Natural killer cell (primary cell): ENCODE measurements around the gene PRKAA1. TPM values are rescaled to one million over a fixed set of nuclear protein-coding genes. Genes with fewer than 3 reads are reported as not detected.

Experiments used
- ATAC-seq, 3 donors: fragments of 150-1000 bp in 2 of 3; fragments of 200-7000 bp in 1 of 3; cut with Tn5 transposase; 1 replicate in 1 of 3; 2 replicates in 2 of 3; pipeline ENCODE4 v1.10.0; 2021; ENCODE audit warnings: mild to moderate bottlenecking in 2 of 3, moderate library complexity in 2 of 3
- DNase-seq, 2 donors: peaks; one replicate each; pipeline versions ENCODE4 v3.0.0 to v3.0.0-alpha.2; 2013 to 2021; ENCODE audit warnings: mixed read lengths in 1 of 2
- H3K27ac ChIP-seq: one replicate; pipeline ENCODE4 v1.5.1; 2013; ENCODE audit warnings: mild to moderate bottlenecking, low read length
- H3K27me3 ChIP-seq: one replicate; pipeline ENCODE4 v1.6.1; 2013; ENCODE audit warnings: low read length; ENCODE audit not compliant: control insufficient read depth, insufficient read depth
- H3K36me3 ChIP-seq: one replicate; pipeline ENCODE4 v1.6.1; 2013; ENCODE audit warnings: low read length; ENCODE audit not compliant: control insufficient read depth, insufficient read depth
- H3K4me1 ChIP-seq: one replicate; pipeline ENCODE4 v1.6.1; 2013; ENCODE audit warnings: low read length; ENCODE audit not compliant: control insufficient read depth, insufficient read depth
- H3K4me3 ChIP-seq: one replicate; pipeline ENCODE4 v1.5.1; 2013; ENCODE audit warnings: low read length
- H3K9me3 ChIP-seq: one replicate; pipeline ENCODE4 v1.6.1; 2013; ENCODE audit warnings: low read length; ENCODE audit not compliant: control insufficient read depth, insufficient read depth
- H3K27ac Mint-ChIP-seq, 2 donors: one replicate each; pipeline ENCODE4 v1.8.0; 2022; ENCODE audit warnings: mild to moderate bottlenecking in 2 of 2, mixed read lengths in 2 of 2, moderate library complexity in 1 of 2
- H3K27me3 Mint-ChIP-seq, 2 donors: one replicate each; pipeline ENCODE4 v1.8.0; 2022; ENCODE audit warnings: low read depth in 2 of 2, mixed read lengths in 2 of 2
- H3K36me3 Mint-ChIP-seq: one replicate; pipeline ENCODE4 v1.8.0; 2022; ENCODE audit warnings: mixed read lengths
- H3K4me1 Mint-ChIP-seq, 2 donors: one replicate each; pipeline ENCODE4 v1.8.0; 2022; ENCODE audit warnings: mixed read lengths in 2 of 2
- H3K4me3 Mint-ChIP-seq: one replicate; pipeline ENCODE4 v1.8.0; 2022; ENCODE audit warnings: mild to moderate bottlenecking, moderate library complexity, mixed read lengths
- H3K9me3 Mint-ChIP-seq, 2 donors: one replicate each; pipeline ENCODE4 v1.8.0; 2022; ENCODE audit warnings: mixed read lengths in 2 of 2
- CTCF ChIP-seq: fragments of 200-600 bp; IDR thresholded peaks from one replicate; pipeline ENCODE4 v1.8.0; 2022; ENCODE audit warnings: antibody characterized with exemption
- WGBS: methylation state at CpG from one replicate; pipeline ENCODE4 v1.1.7; 2013; ENCODE audit warnings: missing lambda C conversion rate; ENCODE audit not compliant: insufficient coverage; 5-methylcytosine and 5-hydroxymethylcytosine counted together
- intact Hi-C: fragments of 100-400 bp; cut with micrococcal nuclease; formaldehyde crosslinking; loops from one replicate; pipeline ENCODE4 v1.14.2; 2022
- total RNA-seq, 4 donors: library from RNA; stranded (reverse); fragments of 120-200 nt in 1 of 4; gene quantifications; one replicate each; pipeline versions ENCODE4 v1.2.3 to v1.2.4, GENCODE V29; 2013 to 2022

Gene PRKAA1
- total RNA-seq: 100 to 1,000 TPM; 120 to 165 (median 122) TPM
- 178 TPM for total RNA-seq (2013)

GRCh38 chr5:40798012-40798800, at the start of gene PRKAA1:
TSS of gene PRKAA1 (minus strand) at chr5:40798374. CDS start at chr5:40798189, 185 bp downstream.
- WGBS: under 1% methylated on average over 66 of the region's 70 CpGs
- Mint-ChIP-seq H3K4me3 (peak within 1 kb of the TSS; percentile 92), H3K9me3 (no peaks in the 10 kb centered on the region), H3K4me1 (peaks cover 43 to 44% of the 10 kb centered on the region in 2 donors), H3K27ac (peak within 1 kb of the TSS; percentile 89 to 95), H3K36me3 (no peaks in the 10 kb centered on the region), H3K27me3 (peaks cover 0 to 7% of the 10 kb centered on the region in 2 donors)
- intact Hi-C loops: loop anchor here (1.0 kb wide), 2 partner anchors 36 to 43 kb away; partner anchors contain the start of gene TTC33
- Histone ChIP-seq H3K36me3 (no peaks in the 10 kb centered on the region), H3K4me3 (peak within 1 kb of the TSS; percentile 97), H3K27me3 (no peaks in the 10 kb centered on the region), H3K27ac (peak within 1 kb of the TSS; percentile 96), H3K9me3 (no peaks in the 10 kb centered on the region), H3K4me1 (peaks cover 8% of the 10 kb centered on the region)
- ATAC-seq (peak; percentile 93 to 99 (median 95)), DNase-seq (peak; percentile 92 to 95)
- peak; percentile 73 for TF ChIP-seq CTCF

DNA sequence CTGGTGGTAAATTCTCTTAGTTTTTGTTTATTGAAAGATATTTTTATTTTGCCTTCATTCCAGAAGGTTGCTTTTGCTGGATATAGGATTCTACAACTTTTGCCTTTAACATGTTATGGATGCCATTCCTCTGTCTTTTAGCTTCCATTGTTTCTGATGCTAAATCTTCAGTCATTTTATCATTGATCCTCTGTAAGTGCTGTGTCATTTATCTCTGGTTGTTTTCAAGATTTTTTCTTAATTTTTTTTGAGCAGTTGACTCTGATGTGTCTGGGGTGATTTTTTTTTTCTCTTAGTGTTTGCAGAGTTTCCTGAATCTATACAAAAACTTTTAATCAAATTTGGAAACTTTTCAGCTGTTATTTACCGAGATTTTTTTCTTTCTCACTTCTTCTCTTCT, 49.4 kb upstream of the PRKAA1 start:
- WGBS: no CpG with 5 or more reads among the region's 1 CpG
- Histone ChIP-seq H3K27me3 (no peaks in the 10 kb centered on the region), H3K4me3 (no peak overlapping the region), H3K4me1 (no peaks in the 10 kb centered on the region), H3K36me3 (no peaks in the 10 kb centered on the region), H3K27ac (no peak overlapping the region), H3K9me3 (no peaks in the 10 kb centered on the region)
- Mint-ChIP-seq H3K9me3 (no peaks in the 10 kb centered on the region), H3K36me3 (no peaks in the 10 kb centered on the region), H3K27me3 (no peaks in the 10 kb centered on the region), H3K4me3 (no peak overlapping the region), H3K4me1 (peaks cover 7 to 17% of the 10 kb centered on the region in 2 donors), H3K27ac (no peak overlapping the region)
- intact Hi-C loops: no loop called here
- no peak for TF ChIP-seq CTCF
- ATAC-seq: no peak
- DNase-seq: no peak

DNA sequence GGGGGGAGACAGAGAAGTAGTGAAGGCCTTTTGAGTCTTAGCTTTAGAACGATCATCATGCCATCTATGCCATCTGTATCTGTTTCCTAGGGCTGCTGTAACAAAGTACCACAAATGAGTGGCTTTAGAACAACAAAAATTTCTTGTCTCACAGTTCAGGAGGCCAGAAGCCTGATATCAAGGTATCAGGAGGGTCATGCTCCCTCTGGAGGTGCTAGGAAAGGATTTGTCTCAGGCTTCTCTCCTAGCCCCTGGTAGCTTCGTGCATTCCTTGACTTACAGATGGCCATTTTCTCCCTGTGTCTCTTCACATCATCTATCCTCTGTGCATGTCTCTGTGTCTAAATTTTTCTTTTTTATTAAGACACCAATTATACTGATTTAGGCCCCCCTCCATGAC, 48.2 kb upstream of the PRKAA1 start:
- Mint-ChIP-seq H3K27ac (peak overlapping the region in 1 of 2 donors; percentile 16), H3K27me3 (peaks cover 0 to 2% of the 10 kb centered on the region in 2 donors), H3K4me1 (peaks cover 14 to 20% of the 10 kb centered on the region in 2 donors), H3K36me3 (peaks cover 3% of the 10 kb centered on the region), H3K9me3 (no peaks in the 10 kb centered on the region), H3K4me3 (no peak overlapping the region)
- WGBS: 88% methylated on average over 2 of the region's 2 CpGs
- Histone ChIP-seq H3K4me3 (no peak overlapping the region), H3K9me3 (no peaks in the 10 kb centered on the region), H3K27ac (no peak overlapping the region), H3K36me3 (no peaks in the 10 kb centered on the region), H3K4me1 (no peaks in the 10 kb centered on the region), H3K27me3 (no peaks in the 10 kb centered on the region)
- ATAC-seq: no peak
- TF ChIP-seq CTCF: no peak
- no peak for DNase-seq
- intact Hi-C loops: no loop called here
